NCI-H526 (cell line): ENCODE results near the gene KRTAP6-2.

Source experiments
- DNase-seq, 2 experiments: peaks; one replicate each; lab custom pipeline; 2025; lab: John Stamatoyannopoulos, UW

KRTAP6-2 gene

GRCh38 chr21:30567617-30568016 is 31.1 kb downstream of the KRTAP6-2 start:
- no peak for DNase-seq

GRCh38 chr21:30563630-30564029 is 35.1 kb downstream of the KRTAP6-2 start:
- DNase-seq: no peak

- DNase-seq: no peak
Observed at GRCh38 chr21:30563072-30563471, 35.6 kb downstream of the KRTAP6-2 start.

- no peak for DNase-seq
Observed at GRCh38 chr21:30561957-30562356, 36.7 kb downstream of the KRTAP6-2 start.

GRCh38 chr21:30561264-30561895 is 37.3 kb downstream of the KRTAP6-2 start, which contains the start of gene KRTAP19-7:
TSS of gene KRTAP19-7 (minus strand) at chr21:30561314. CDS start at chr21:30561289, 25 bp downstream.
- DNase-seq: no peak

GRCh38 chr21:30555095-30555494 is 43.6 kb downstream of the KRTAP6-2 start:
- no peak for DNase-seq

DNA sequence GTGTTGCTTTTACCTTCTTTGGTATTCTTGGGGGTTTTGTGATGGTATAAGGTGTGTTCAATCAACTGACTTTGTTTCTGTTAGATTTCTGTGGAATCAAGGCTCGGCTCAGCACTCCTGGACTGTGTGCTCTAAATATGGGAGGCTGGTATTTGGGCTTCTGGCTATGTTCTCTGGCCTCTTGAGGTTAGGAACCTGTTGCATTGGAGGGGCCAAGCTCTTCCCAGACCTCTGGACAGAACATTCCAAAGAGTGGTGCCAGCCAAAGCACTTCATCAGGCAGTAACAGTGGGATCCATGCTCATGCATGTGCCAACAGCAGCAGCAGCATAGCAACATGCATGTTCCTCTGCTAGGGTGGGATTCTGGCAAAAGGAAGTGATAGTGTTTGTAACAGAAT is 45.9 kb downstream of the KRTAP6-2 start:
- no peak for DNase-seq
